SK-N-SH treated with all-trans-retinoic acid at 6 μM for 48 hours (cell line): ENCODE results near the gene REPS2.

Experiments used
- ATAC-seq: fragments of 200-7000 bp; cut with Tn5 transposase; 3 replicates; pipeline ENCODE4 v1.9.1; 2020; ENCODE audit warnings: mild to moderate bottlenecking, moderate library complexity
- ARNTL ChIP-seq: fragments of 450-650 bp; formaldehyde crosslinking; IDR thresholded peaks from 2 replicates; pipeline ENCODE4 v1.5.0; 2020; ENCODE audit warnings: low read depth, mild to moderate bottlenecking, moderate library complexity, borderline replicate concordance
- BACH2 ChIP-seq: fragments of 250-450 bp; sonication (Bioruptor Pico); IDR thresholded peaks from 2 replicates; pipeline ENCODE4 v1.9.0; 2021; ENCODE audit warnings: mild to moderate bottlenecking, borderline replicate concordance
- CSDC2 ChIP-seq: fragments of 250-450 bp; sonication (Bioruptor Pico); IDR thresholded peaks from 2 replicates; pipeline ENCODE4 v1.5.0; 2020; ENCODE audit warnings: mild to moderate bottlenecking, moderate library complexity
- ESRRG ChIP-seq: fragments of 250-450 bp; sonication (Bioruptor Pico); IDR thresholded peaks from 2 replicates; pipeline ENCODE4 v1.6.1; 2021; ENCODE audit warnings: mild to moderate bottlenecking
- GLIS3 ChIP-seq: fragments of 250-450 bp; sonication (Bioruptor Pico); IDR thresholded peaks from 2 replicates; pipeline ENCODE4 v1.5.0; 2020; ENCODE audit warnings: mild to moderate bottlenecking, moderate library complexity
- ISL1 ChIP-seq: fragments of 250-450 bp; sonication (Bioruptor Pico); IDR thresholded peaks from 2 replicates; pipeline ENCODE4 v2.1.2; 2022; ENCODE audit warnings: mild to moderate bottlenecking, moderate library complexity
- PPARA ChIP-seq: fragments of 250-450 bp; sonication (Bioruptor Pico); IDR thresholded peaks from 2 replicates; pipeline ENCODE4 v1.5.0; 2020; ENCODE audit warnings: mild to moderate bottlenecking, borderline replicate concordance
- RARB ChIP-seq: fragments of 250-450 bp; sonication (Bioruptor Pico); IDR thresholded peaks from 2 replicates; pipeline ENCODE4 v1.8.0; 2021; ENCODE audit warnings: mild to moderate bottlenecking, moderate library complexity
- SNAI2 ChIP-seq: fragments of 250-450 bp; sonication (Bioruptor Pico); IDR thresholded peaks from 2 replicates; pipeline ENCODE4 v1.5.0; 2020; ENCODE audit warnings: mild to moderate bottlenecking, moderate library complexity
- TCF4 ChIP-seq: fragments of 250-450 bp; sonication (Bioruptor Pico); IDR thresholded peaks from 2 replicates; pipeline ENCODE4 v1.8.0; 2021; ENCODE audit warnings: mild to moderate bottlenecking, moderate library complexity, borderline replicate concordance
- ZC3H10 ChIP-seq: fragments of 250-450 bp; sonication (Bioruptor Pico); IDR thresholded peaks from 2 replicates; pipeline ENCODE4 v1.5.1; 2021; ENCODE audit warnings: mild to moderate bottlenecking, moderate library complexity
- ZFP3 ChIP-seq: fragments of 250-450 bp; sonication (Bioruptor Pico); IDR thresholded peaks from 2 replicates; pipeline ENCODE4 v1.5.0; 2020; ENCODE audit warnings: mild to moderate bottlenecking, moderate library complexity
- ZFP30 ChIP-seq: fragments of 450-650 bp; formaldehyde crosslinking; IDR thresholded peaks from 2 replicates; pipeline ENCODE4 v1.5.0; 2022; ENCODE audit warnings: mild to moderate bottlenecking, moderate library complexity
- ZNF565 ChIP-seq: fragments of 450-650 bp; formaldehyde crosslinking; conservative IDR thresholded peaks from 2 replicates; pipeline ENCODE4 v1.5.0; 2020; ENCODE audit warnings: low read depth, mild to moderate bottlenecking, moderate library complexity
- ZNF70 ChIP-seq: fragments of 450-650 bp; formaldehyde crosslinking; IDR thresholded peaks from 2 replicates; pipeline ENCODE4 v1.5.0; 2020; ENCODE audit warnings: mild to moderate bottlenecking, moderate library complexity
- ZNF8 ChIP-seq: fragments of 450-650 bp; formaldehyde crosslinking; IDR thresholded peaks from 2 replicates; pipeline ENCODE4 v1.5.0; 2020; ENCODE audit warnings: mild to moderate bottlenecking, moderate library complexity
- TF ChIP-seq, protein P1 (sequence below): fragments of 250-450 bp; sonication (Bioruptor Pico); IDR thresholded peaks from 2 replicates; pipeline ENCODE4 v1.5.1; 2020; ENCODE audit warnings: low read depth, mild to moderate bottlenecking, moderate library complexity
- TF ChIP-seq, protein P2 (sequence below): fragments of 250-450 bp; sonication (Bioruptor Pico); IDR thresholded peaks from 2 replicates; pipeline ENCODE4 v1.8.0; 2020; ENCODE audit warnings: mild to moderate bottlenecking, moderate library complexity, borderline replicate concordance
- TF ChIP-seq, protein P3 (sequence below): fragments of 250-450 bp; sonication (Bioruptor Pico); IDR thresholded peaks from 2 replicates; pipeline ENCODE4 v1.5.0; 2020; ENCODE audit warnings: mild to moderate bottlenecking, moderate library complexity
- TF ChIP-seq, protein P4 (sequence below): fragments of 250-450 bp; sonication (Bioruptor Pico); IDR thresholded peaks from 2 replicates; pipeline ENCODE4 v1.8.0; 2021; ENCODE audit warnings: low read depth, mild to moderate bottlenecking, moderate library complexity, borderline replicate concordance
- TF ChIP-seq, protein P5 (sequence below): fragments of 250-450 bp; sonication (Bioruptor Pico); IDR thresholded peaks from 2 replicates; pipeline ENCODE4 v1.5.1; 2021; ENCODE audit warnings: mild to moderate bottlenecking, moderate library complexity

REPS2 gene

DNA sequence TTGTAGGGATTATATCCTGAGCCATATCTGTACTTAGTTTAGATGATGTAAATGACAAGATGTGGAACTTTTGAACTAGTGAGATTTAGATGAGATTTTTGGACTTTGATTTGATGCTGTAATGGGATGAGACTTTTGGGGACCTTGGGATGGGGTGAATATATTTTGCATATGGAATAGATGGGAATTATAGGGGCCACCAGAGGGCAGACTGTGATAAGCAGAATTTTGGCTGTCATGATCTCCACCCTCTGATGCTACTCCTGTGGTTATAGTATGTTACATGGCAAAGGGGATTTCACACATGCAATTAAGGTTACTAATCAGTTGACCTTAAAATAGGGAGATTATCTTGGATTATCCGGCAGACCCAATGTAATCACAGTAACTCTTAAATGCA is 214.5 kb downstream of the REPS2 start:
- no peak for ATAC-seq
- TF ChIP-seq SNAI2 = no peak
- TF ChIP-seq, protein P1, sequence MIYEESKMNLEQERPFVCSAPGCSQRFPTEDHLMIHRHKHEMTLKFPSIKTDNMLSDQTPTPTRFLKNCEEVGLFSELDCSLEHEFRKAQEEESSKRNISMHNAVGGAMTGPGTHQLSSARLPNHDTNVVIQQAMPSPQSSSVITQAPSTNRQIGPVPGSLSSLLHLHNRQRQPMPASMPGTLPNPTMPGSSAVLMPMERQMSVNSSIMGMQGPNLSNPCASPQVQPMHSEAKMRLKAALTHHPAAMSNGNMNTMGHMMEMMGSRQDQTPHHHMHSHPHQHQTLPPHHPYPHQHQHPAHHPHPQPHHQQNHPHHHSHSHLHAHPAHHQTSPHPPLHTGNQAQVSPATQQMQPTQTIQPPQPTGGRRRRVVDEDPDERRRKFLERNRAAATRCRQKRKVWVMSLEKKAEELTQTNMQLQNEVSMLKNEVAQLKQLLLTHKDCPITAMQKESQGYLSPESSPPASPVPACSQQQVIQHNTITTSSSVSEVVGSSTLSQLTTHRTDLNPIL (CRISPR knock-in tag) = no peak
- no peak for TF ChIP-seq ZNF8 (CRISPR knock-in tag)
- no peak for TF ChIP-seq PPARA (CRISPR knock-in tag)
- TF ChIP-seq ARNTL = no peak
- TF ChIP-seq, protein P2, sequence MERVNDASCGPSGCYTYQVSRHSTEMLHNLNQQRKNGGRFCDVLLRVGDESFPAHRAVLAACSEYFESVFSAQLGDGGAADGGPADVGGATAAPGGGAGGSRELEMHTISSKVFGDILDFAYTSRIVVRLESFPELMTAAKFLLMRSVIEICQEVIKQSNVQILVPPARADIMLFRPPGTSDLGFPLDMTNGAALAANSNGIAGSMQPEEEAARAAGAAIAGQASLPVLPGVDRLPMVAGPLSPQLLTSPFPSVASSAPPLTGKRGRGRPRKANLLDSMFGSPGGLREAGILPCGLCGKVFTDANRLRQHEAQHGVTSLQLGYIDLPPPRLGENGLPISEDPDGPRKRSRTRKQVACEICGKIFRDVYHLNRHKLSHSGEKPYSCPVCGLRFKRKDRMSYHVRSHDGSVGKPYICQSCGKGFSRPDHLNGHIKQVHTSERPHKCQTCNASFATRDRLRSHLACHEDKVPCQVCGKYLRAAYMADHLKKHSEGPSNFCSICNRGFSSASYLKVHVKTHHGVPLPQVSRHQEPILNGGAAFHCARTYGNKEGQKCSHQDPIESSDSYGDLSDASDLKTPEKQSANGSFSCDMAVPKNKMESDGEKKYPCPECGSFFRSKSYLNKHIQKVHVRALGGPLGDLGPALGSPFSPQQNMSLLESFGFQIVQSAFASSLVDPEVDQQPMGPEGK (CRISPR knock-in tag) = no peak
- no peak for TF ChIP-seq GLIS3 (CRISPR knock-in tag)
- no peak for TF ChIP-seq ZFP3 (CRISPR knock-in tag)
- TF ChIP-seq ESRRG = no peak
- TF ChIP-seq, protein P3, sequence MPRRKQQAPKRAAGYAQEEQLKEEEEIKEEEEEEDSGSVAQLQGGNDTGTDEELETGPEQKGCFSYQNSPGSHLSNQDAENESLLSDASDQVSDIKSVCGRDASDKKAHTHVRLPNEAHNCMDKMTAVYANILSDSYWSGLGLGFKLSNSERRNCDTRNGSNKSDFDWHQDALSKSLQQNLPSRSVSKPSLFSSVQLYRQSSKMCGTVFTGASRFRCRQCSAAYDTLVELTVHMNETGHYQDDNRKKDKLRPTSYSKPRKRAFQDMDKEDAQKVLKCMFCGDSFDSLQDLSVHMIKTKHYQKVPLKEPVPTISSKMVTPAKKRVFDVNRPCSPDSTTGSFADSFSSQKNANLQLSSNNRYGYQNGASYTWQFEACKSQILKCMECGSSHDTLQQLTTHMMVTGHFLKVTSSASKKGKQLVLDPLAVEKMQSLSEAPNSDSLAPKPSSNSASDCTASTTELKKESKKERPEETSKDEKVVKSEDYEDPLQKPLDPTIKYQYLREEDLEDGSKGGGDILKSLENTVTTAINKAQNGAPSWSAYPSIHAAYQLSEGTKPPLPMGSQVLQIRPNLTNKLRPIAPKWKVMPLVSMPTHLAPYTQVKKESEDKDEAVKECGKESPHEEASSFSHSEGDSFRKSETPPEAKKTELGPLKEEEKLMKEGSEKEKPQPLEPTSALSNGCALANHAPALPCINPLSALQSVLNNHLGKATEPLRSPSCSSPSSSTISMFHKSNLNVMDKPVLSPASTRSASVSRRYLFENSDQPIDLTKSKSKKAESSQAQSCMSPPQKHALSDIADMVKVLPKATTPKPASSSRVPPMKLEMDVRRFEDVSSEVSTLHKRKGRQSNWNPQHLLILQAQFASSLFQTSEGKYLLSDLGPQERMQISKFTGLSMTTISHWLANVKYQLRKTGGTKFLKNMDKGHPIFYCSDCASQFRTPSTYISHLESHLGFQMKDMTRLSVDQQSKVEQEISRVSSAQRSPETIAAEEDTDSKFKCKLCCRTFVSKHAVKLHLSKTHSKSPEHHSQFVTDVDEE (CRISPR knock-in tag) = no peak
- no peak for TF ChIP-seq CSDC2
- no peak for TF ChIP-seq ZC3H10 (CRISPR knock-in tag)
- no peak for TF ChIP-seq ISL1 (CRISPR knock-in tag)
- no peak for TF ChIP-seq TCF4

DNA sequence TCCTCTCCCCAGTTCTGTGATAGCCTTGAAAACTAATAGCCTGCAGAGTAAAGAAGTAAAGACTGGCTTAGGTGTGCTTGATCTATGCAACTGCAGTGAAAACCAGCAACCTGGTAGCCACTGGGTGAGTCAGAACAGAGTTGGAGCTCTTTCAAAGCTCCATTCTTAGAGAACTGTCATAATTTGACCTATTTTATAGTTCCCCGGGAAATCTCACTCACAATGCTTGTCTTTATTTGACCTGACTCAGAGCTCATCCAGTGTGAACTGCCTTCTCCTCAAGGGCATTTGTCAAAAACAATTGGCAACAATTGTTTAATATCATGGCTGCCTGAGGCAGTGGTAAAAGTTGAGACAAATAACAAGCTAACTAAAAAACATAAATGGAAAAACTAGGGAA is 215.5 kb downstream of the REPS2 start:
- TF ChIP-seq ZNF70 (CRISPR knock-in tag) = no peak
- TF ChIP-seq PPARA (CRISPR knock-in tag) = no peak
- TF ChIP-seq ESRRG = no peak
- no peak for TF ChIP-seq ISL1 (CRISPR knock-in tag)
- no peak for TF ChIP-seq BACH2 (CRISPR knock-in tag)
- TF ChIP-seq ZC3H10 (CRISPR knock-in tag) = no peak
- TF ChIP-seq, protein P4, sequence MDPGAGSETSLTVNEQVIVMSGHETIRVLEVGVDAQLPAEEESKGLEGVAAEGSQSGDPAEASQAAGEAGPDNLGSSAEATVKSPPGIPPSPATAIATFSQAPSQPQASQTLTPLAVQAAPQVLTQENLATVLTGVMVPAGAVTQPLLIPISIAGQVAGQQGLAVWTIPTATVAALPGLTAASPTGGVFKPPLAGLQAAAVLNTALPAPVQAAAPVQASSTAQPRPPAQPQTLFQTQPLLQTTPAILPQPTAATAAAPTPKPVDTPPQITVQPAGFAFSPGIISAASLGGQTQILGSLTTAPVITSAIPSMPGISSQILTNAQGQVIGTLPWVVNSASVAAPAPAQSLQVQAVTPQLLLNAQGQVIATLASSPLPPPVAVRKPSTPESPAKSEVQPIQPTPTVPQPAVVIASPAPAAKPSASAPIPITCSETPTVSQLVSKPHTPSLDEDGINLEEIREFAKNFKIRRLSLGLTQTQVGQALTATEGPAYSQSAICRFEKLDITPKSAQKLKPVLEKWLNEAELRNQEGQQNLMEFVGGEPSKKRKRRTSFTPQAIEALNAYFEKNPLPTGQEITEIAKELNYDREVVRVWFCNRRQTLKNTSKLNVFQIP (CRISPR knock-in tag) = no peak
- no peak for TF ChIP-seq RARB (CRISPR knock-in tag)
- TF ChIP-seq GLIS3 (CRISPR knock-in tag) = no peak
- TF ChIP-seq, protein P5, sequence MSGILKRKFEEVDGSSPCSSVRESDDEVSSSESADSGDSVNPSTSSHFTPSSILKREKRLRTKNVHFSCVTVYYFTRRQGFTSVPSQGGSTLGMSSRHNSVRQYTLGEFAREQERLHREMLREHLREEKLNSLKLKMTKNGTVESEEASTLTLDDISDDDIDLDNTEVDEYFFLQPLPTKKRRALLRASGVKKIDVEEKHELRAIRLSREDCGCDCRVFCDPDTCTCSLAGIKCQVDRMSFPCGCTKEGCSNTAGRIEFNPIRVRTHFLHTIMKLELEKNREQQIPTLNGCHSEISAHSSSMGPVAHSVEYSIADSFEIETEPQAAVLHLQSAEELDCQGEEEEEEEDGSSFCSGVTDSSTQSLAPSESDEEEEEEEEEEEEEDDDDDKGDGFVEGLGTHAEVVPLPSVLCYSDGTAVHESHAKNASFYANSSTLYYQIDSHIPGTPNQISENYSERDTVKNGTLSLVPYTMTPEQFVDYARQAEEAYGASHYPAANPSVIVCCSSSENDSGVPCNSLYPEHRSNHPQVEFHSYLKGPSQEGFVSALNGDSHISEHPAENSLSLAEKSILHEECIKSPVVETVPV (CRISPR knock-in tag) = no peak
- TF ChIP-seq CSDC2 = no peak
- TF ChIP-seq ZNF565 (CRISPR knock-in tag) = no peak
- TF ChIP-seq TCF4 = no peak
- no peak for TF ChIP-seq ZFP30 (CRISPR knock-in tag)
- TF ChIP-seq, protein P1 (CRISPR knock-in tag) = no peak
- TF ChIP-seq ARNTL = no peak

DNA sequence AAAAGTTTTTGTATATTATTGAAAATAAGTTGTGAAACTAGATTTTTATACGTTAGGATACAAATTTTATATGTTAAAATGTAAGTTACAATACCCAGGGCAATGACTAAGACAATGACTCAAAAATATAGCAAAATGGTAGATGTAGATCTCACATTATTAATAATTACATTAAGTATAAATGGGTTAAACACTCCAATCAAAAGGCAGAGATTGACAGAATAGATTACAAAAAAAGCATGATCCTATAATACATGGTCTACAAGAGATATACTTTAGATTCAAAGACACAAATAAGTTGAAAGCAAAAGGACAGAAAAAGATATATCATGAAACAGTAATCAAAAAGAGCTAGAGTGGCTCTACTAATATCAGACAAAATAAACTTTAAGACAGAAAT is 217.6 kb downstream of the REPS2 start:
- TF ChIP-seq PPARA (CRISPR knock-in tag) = no peak
- no peak for ATAC-seq

More for the DNA sequence above, 215.5 kb downstream of the REPS2 start:
- ATAC-seq = no peak
